Activated CD4-positive, alpha-beta T cell treated with anti-CD3 and anti-CD28 coated beads, Interleukin-2, Interleukin-4, amounts not matched to agents 100 ng/mL and 50 ng/mL, durations not matched to agents 16 hours and 8 hours (primary cell): ENCODE measurements around the gene SPSB1.
A peak's percentile ranks its signal among the peaks of the same experiment; 100 is the strongest.

Source experiments
- DNase-seq: peaks from one replicate; pipeline ENCODE4 v3.0.0-alpha.2; 2020; ENCODE audit warnings: low spot score

Gene SPSB1

DNA sequence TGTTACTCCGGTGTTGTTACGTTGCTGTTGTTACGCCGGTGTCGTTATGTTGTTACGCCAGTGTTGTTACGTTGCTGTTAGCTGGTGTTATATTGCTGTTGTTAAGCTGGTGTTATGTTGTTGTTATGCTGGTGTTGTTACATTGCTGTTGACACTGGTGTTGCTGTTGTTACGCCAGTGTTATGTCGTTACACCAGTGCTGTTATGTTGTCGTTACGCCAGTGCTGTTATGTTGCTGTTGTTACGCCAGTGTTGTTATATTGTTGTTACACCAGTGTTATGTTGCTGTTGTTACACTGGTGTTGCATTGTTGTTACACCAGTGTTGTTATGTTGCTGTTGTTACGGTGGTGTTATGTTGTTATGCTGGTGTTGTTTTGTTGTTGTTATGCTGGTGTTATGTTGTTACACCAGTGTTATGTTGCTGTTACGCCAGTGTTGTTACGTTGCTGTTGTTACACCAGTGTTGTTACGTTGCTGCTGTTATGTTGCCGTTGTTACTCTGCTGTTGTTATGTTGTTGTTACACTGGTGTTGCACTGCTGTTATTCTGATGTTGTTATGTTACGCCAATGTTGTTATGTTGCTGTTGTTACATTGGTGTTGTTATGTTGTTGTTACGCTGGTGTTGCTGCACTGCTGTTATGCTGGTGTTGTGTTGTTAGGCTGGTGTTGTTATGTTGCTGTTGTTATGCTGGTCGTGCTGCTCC is 32.5 kb upstream of the SPSB1 start:
- no peak for DNase-seq

DNA sequence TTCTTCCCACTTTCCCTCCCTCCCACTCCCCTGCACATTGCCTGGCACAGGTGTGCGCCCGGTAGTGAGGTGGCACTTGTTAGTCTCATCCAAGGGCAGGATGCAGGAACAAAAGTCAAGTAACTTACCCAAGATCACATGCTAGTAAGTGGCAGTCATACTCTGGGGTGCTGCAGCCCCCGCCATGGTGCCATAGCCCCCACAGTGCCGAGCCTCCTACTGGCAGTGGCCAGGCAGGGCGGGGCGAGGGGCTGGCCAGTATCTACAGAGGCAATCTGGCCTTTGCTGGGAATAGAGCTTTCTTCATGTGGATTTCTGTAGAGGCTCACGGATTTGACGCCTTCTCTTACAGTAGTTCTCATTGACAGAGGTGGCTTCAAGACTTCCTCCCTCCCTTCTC is 31.2 kb upstream of the SPSB1 start:
- DNase-seq = no peak

DNA sequence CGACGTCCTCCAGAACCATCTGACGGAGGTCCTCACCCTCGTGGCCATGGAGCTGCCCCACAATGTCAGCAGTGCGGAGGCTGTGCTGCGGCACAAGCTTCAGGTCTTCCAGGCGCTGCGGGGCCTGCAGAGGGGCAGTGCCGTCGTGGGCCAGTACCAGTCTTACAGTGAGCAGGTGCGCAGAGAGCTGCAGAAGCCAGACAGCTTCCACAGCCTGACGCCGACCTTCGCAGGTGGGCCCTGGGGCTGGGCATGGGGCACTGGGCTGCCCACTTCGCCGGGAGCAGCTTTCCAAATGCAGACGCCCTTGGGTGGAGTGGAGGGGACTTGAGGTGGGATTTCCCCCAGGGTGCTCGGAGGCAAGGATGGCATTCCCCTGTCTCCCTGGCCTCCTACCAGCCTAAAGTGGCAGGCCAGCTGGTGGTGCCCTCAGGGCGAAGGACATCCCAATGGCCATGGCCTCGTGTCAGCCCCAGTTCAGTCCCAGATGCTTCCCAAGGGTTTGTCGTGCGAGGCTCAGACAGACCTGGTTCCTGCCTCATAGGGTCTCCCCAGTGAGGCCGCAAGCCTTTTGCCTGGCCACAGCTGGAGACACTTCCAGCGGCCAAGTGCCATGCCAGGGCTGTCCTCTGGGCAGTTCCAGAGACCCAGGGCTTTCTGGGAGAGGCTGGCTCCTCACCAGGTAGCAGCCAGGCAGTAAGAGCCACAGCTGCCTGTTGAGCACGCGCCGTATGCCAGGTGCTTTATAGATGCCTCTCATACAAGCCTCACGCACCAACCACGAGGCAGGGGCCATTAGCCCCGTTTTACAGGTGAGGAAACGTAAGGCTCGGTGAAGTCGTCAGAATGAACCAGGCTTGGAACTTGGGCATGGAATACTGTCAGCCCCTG is 30.4 kb upstream of the SPSB1 start:
- DNase-seq = no peak

DNA sequence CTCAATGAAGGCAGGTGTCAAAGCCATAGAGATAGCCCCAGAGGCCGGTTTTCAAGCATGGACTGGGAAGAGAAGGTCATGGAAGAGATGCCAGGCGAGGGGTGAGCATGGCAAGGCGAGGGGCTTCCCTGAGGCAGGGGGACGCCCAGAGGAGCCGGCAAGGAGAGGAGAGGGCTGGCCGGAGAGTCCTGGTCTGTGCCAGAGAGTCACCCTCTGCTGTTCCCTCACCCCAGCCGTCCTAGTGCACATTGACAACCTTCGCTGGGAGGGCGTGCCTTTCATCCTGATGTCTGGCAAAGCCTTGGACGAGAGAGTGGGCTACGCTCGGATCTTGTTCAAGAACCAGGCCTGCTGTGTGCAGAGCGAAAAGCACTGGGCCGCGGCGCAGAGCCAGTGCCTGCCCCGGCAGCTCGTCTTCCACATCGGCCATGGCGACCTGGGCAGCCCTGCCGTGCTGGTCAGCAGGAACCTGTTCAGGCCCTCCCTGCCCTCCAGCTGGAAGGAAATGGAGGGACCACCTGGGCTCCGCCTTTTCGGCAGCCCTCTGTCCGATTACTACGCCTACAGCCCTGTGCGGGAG is 29.3 kb upstream of the SPSB1 start:
- no peak for DNase-seq

DNA sequence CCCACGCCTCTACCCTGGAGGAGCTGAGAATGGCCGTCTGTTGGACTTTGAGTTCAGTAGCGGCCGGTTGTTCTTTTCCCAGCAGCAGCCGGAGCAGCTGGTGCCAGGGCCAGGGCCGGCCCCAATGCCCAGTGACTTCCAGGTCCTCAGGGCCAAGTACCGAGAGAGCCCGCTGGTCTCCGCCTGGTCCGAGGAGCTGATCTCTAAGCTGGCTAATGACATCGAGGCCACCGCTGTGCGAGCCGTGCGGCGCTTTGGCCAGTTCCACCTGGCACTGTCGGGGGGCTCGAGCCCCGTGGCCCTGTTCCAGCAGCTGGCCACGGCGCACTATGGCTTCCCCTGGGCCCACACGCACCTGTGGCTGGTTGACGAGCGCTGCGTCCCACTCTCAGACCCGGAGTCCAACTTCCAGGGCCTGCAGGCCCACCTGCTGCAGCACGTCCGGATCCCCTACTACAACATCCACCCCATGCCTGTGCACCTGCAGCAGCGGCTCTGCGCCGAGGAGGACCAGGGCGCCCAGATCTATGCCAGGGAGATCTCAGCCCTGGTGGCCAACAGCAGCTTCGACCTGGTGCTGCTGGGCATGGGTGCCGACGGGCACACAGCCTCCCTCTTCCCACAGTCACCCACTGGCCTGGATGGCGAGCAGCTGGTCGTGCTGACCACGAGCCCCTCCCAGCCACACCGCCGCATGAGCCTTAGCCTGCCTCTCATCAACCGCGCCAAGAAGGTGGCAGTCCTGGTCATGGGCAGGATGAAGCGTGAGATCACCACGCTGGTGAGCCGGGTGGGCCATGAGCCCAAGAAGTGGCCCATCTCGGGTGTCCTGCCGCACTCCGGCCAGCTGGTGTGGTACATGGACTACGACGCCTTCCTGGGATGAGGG is 28.5 kb upstream of the SPSB1 start:
- DNase-seq = no peak

DNA sequence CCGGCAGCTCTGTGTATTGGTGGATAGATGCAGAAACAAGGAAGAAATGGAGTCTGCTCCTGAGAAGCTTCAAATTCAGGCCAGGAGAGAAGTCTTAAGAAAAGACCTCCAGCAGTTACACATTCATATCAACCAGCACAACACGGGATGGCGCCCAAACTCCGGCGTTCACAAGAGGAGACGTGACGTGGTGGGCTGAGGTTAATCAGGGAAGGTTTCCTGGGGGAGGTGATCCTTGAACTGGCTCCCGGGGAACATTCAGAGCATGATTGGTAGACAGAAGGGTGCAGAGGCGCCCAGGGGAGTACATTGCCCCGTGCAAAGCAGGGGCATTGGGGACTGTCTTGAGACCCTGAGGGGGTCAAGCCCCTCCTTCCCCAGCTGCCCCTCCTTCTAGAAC is 27.7 kb upstream of the SPSB1 start:
- DNase-seq = no peak

DNA sequence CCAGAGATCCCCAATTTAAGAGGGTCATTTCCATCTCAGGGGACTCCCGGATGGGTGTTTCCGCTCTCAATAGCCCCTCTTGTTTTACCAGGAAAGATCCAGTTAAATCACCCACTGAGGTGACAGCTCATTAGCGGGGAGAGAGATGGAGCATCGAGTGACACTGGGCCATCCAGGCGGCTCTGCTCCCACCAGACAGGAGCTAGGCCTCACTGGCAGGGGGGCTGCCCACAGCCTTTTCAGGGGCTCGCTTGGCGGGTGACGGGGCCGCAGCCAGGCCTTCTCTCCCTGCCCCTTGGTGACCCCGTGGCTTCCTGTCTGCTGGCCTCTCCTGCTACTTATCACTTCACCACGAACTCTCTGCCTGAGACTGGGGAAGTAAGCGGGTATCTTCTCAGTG is 26.7 kb upstream of the SPSB1 start:
- no peak for DNase-seq

DNA sequence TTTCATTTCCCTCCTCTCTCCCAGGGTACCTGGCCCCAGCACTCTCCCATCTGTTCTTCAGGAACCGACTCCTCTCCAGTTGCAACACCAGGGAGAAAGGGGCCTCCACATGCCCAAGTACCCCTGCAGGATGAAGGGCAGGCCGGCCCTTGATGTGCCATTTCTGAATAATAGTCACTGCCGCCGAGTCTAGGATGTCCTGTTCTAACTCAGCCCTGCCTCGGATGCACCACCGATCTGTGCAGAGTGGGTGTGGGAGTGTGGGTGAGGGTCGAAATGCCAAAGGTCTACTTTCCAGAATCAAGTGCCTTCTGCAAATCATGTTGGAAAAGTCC is 25.4 kb upstream of the SPSB1 start:
- no peak for DNase-seq

DNA sequence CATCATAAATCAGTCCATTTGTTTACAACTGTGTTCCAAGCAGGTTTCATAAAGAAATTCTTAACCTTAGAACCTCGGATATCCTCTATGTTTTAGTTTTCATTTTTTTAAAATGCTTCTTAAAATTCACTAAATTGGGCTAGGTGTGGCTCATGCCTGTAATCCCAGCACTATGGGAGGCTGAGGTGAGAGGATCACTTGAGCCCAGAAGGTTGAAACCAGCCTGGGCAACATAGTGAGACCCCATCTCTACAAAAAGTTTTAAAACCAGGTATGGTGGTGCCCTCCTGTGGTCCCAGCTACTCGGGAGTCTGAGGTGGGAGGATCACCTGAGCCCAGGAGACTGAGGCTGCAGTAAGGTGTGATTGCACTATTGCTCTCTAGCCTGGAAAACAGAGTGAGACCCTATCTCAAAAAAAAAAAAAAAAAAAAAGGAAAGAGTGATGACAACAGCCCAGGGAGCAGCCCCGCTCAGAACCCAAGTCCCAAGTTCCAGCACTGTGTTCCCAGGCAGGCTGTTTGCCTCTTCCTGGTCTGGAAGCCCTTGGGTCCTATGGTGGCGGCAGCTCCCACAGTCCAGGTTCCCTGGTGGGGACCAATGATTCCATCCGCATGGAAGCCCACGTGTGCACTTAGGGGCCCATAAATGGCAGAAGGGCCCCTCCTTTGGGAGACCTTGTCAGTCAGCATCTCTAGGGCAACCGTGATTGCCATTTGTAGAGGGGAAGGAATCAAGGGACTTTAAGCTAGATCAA is 24.7 kb upstream of the SPSB1 start:
- DNase-seq = no peak

DNA sequence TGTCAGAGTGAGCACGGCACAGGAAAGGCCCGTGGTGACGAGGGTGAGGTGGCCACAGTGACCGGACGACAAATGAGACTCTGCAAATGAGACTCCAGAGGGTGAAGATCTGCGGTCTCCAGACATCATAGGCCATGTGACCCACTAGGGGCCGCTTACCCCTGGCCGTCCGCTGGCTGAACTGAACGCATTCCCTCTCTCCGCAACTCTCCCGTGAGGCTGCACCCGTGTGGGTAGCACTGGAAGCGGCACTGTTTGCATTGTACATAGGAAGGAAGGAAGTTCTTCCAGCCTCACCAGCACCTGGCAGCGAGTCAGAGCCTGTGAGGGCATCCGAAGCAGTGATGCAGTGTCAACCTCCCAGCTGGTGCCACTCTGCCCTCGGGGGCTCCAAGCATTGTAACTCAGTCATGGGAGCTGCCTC is 23.6 kb upstream of the SPSB1 start:
- DNase-seq = no peak

DNA sequence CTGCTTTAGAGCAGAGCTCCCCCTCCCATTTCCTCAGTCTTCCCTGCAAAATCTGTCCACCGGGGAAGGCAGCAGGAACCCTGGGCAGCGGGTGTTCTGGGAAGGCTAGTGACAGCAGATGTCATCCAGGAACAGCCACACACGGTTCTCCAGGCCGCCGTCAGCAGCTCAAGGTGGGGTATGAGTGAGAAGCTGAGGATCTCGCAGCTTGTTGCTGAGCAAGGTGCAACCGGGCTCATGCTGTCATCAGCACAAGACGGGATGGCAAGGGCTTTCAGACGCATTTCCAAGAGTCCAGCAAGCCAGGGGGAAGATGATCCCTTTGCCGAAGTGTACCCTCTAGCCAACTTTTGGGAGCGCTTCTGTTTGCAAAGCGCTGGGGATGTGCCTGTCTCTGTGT is 23.0 kb upstream of the SPSB1 start:
- DNase-seq = no peak

DNA sequence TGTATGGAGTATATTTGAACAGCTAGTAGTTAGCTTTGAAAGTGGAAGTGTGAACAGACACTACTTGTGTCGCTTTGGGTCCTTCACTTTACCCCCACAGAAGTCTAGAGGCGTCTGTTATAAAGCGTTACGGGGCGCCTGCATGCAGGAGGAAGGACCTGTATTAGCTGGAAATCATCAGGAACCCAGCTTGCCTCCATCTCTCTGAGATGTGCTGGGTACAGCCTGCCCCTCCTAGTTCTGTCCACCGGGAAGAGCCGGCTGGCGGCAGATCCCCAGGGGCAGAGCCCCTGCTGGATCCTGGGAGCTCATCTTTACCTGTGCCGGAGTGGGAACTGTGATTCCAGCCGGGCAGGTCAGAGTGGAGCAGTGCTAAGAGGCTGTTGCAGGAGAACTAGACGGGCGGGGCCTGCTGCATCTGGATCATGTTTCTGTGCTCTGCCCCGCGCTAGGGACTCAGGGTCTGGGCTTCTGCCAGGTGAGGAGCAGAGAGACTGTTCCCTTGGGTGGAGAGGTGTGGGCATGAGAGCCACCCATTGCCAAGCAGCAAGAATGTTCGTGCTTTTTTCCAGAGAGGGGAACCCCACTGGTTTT is 22.3 kb upstream of the SPSB1 start:
- no peak for DNase-seq

DNA sequence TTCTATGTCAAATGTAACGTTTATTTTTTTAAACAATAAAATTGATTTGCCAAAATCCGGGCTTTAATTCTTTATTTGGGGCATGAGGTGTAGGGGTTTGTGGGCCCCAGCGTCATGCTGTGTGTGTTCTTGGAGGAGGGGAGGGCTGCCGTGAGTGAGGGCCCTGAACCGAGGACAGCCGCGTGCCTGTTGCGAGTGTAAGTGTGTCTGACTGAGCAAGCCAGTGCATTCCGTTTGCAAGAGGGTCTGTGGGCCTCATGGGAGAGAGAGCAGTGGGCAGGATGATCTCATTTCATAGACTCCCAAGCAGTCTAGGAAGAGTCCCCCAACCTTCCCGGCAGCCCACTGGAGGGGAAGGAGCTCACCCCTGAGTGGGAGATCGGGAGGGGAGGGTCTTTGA is 21.4 kb upstream of the SPSB1 start:
- no peak for DNase-seq

DNA sequence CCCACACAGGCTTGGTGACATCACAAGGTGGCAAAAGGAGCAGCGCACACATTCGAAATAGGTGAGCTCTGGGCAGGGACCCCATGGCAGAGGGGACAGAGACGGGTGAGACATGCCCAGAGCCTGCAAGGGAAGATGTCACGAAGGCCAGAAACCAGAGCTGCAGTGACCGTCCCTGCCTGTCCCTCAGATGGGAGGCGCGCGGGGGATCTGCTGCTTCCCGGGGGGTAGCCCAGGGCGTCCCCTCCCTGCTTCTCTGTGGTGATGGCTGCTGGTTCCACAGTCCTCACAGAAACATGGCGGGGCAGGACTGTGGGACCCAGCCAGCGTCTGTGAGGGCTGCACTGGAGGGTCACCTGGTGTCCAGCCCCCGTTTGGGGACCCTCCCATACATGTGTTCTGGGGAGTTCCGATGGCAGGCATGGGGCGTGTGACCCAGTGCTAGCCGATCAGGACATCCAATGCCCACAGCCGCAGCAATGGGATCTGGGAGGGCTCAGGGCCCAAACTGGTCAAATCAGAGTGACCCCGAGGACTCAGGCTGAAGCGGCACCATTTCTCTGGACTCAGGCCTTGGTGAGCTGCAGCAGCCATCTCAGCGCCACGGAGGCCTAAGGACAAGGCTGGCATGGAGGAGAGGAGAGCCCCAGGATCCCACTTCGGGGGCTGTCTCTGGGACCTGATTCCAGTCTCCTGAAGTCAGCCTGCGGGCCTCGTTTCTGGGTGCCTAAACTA is 20.7 kb upstream of the SPSB1 start:
- no peak for DNase-seq

DNA sequence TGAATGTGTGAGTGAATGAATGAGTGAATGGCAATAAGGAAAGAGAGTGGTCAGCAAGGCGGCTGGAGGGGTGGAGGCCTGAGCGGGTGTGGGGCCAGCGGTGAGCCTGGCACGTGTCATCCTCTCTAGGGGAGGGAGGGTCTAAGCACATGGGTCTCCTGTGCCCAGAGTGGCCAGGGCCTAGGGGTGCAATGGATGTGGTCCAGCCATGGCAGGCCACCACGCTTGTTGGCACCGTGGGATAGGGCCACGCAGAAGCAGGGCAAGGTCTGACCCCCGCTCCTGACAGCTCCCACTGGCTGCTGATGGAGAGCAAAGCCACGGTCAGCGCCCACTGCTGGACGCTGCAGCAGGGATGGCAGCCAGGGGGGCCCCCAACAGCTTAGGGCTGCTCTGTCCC is 19.5 kb upstream of the SPSB1 start:
- no peak for DNase-seq

DNA sequence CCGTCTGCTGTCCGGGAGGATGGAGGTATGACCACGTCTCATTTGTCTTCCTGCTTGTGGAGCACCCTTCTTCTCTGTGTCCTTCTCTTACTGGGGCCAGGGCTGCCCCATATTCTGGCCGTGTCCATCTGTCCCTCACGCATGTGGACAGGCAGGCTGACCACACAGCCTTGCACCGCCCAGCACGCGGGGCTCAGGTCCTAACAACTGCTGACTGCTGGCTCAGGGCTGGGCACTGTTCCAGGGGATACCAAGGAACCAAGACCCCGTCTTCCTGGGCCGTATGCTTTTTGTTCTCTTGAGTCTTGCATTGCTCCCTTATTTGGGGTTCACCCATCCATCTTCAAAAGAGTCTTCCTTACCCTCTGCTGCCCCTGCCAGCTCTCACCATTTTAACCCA is 17.5 kb upstream of the SPSB1 start:
- DNase-seq = no peak

DNA sequence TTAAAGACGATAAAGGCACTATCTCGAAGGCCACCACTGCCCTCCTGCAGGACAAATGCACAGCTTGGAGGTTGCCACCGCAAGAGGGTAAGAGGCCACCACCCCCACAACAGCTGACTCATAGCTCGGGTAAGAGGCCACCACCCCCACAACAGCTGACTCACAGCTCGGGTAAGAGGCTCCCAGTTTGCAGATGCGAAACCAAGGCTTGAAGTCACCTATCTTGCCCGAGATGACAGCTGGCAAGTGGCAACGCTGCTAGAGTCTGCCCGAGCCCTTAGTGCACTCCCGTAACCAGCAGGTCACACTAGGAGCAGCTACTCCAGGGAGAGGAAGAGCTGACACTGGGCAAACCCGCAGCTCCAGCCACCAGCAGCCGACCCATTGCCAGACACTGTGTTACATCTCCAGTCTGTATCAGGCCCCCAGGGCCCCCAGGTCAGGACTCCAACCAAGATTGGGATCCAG is 17.1 kb upstream of the SPSB1 start:
- DNase-seq = peak; percentile 94

DNA sequence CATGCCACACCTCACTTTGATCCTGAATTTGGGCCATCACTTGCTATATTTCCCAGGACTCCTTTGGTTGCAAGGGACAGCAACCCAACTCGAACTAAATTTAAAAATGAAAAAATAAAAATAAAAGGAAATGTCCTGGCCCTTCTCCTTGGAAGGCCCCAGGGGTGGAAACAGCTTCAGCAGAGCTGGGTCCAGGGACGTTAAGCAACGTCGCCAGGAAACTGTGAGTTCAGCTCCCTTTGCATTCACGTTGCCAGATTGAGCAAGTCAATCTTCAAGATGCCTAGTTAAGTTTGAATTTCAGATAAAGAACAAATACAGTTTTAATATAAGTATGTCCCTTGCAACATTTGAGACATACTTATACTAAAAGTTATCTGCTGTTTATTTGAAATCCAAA is 14.6 kb upstream of the SPSB1 start:
- DNase-seq = no peak

DNA sequence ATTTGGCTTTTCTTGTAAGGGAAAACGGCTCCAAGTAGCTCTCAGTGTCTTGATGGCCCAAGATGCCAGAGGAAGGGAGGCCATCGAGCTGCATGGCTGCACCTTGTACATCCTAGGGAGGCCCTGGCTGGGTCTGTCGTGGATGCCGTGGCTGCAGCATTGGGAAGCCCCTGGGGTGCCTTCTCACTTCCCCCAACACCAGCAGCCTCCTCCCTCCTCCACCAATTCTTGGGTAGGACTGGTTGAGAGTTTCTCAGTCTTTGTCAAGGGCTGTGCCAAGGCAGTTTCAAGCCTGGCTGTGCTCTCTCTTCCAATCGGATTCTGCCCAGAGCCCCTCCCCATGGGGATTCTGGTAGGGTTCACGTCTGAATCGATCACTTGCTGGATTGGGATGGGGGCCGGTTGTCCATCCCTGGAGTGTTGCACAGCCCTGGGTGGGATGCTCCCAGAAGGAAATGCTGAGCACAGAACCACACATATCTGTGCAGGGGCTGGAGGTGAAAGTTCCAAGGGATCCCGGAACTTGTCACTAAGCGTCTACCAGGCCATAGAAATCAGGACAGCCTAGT is 14.0 kb upstream of the SPSB1 start:
- DNase-seq = no peak
